AG10803 (cell line): Measurements from ENCODE around the gene EGR2.

Source experiments
- DNase-seq: peaks from one replicate; pipeline ENCODE4 v3.0.0; 2010; ENCODE audit warnings: low read depth
- H3K4me3 ChIP-seq: 2 replicates; pipeline ENCODE4 v1.5.1; 2011; ENCODE audit warnings: mild to moderate bottlenecking, low read length, control low read depth
- TF ChIP-seq, protein P1 (sequence below): conservative IDR thresholded peaks from 2 replicates; pipeline ENCODE4 v1.5.1; 2011; ENCODE audit warnings: mild to moderate bottlenecking, low read length, control low read depth, inconsistent platforms

The EGR2 gene

DNA sequence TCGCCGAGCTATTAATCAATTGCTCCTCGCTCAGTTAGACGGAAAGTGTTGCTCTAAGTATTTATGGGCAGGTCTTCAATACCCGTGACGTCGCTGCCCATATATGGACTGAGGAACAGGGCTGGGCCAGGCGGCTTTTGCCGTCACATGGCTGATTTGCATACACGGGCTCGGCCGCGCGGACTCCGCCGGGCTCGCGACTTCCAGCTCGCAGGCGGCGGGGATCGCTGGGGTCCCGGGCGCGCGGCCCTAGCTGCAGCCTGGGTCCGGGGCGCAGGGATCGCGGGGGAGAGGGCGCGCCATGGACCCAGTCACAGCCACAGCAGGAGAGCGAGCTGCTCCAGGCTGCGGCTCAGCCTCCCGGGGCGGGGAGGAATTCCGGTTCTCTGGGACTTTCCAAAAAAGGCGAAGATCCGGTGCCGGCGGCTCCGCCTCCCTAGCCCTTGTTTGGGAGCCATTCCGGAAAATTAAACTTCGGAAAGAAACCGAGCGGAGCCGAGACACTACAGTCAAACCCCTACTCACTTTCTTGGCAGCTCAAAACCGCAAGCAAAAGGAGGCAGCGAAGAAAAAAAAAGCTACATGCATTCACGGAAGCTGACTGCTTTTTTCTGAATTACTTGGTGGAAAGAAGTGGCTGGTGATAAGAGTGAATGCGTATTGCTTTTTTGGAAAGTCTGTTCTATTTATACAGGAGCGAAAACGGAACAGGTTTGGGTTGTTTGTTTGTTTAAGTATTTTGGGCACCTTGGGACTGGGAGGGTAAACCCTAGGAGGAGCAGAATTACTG is at the start of gene EGR2:
TSS of gene EGR2 (minus strand) at position 36 of the 790 bp plus-strand sequence. CDS start 337 bp downstream, outside the sequence.
- TF ChIP-seq, protein P1, sequence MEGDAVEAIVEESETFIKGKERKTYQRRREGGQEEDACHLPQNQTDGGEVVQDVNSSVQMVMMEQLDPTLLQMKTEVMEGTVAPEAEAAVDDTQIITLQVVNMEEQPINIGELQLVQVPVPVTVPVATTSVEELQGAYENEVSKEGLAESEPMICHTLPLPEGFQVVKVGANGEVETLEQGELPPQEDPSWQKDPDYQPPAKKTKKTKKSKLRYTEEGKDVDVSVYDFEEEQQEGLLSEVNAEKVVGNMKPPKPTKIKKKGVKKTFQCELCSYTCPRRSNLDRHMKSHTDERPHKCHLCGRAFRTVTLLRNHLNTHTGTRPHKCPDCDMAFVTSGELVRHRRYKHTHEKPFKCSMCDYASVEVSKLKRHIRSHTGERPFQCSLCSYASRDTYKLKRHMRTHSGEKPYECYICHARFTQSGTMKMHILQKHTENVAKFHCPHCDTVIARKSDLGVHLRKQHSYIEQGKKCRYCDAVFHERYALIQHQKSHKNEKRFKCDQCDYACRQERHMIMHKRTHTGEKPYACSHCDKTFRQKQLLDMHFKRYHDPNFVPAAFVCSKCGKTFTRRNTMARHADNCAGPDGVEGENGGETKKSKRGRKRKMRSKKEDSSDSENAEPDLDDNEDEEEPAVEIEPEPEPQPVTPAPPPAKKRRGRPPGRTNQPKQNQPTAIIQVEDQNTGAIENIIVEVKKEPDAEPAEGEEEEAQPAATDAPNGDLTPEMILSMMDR: no peak
- peak; percentile 93 for DNase-seq
- H3K4me3 ChIP-seq: peak within 1 kb of the TSS; percentile 78

DNA sequence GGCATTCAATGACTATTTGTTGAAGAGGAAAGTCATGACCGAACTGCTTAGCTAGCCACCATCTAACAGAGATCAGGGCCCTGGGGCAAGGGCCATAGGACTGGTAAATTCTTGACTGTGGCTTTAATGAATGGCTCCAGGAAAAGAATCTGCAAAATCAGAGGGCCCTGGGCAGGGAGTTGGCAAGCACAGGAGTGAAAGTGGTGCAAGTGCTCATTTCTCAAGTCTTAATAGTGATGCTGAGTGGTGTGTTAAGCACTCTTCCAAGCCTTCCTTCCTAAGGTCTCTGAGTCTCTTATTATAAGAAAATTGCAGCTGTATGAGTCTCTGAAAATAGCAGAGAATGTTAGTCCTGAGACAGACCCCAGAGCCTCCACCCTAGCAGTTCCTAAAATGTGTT is 46.3 kb upstream of the EGR2 start:
- DNase-seq: no peak
- TF ChIP-seq, protein P1: no peak

DNA sequence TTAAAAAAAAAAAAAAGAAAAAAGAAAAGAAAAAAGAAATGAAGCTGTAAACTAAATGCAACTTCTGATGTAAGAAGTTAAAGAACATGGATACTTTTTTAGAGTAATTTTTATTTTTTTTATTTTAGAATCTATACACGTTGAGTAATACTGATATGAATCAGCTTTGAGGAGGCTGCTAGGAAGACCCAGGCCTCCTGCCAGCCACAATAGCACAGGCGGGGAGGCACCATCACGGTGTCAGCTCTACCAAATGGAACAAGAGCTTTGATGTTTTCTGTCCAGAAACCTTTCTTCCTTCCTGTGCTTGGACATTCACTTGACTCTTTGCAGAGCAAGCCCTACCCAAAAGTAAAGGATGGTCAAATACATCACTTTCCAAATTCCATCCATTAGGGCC is 45.3 kb upstream of the EGR2 start:
- TF ChIP-seq, protein P1: no peak
- no peak for DNase-seq
- H3K4me3 ChIP-seq: no peak overlapping the region

More for the DNA sequence above, 46.3 kb upstream of the EGR2 start:
- no peak overlapping the region for H3K4me3 ChIP-seq

DNA sequence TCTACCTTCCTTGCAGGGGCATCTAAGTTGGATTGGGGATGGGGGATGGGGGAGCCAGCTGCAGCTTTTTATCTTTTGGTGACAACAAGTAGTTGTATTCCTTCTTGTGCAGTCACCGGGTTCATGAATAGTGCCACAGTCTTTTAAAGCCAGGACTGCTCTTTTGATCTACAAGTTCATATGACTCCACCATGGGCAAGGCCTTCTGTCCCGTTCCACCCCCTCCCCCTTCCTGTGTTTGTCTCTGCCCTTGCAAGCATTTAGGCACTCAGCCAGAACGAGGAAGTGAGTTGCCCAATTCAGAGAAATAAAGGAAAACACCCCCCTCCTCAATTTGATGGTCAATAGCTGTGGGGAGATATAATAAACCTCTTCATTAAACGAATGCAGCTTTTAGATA is 44.8 kb upstream of the EGR2 start:
- TF ChIP-seq, protein P1: no peak
- H3K4me3 ChIP-seq: no peak overlapping the region
- no peak for DNase-seq

DNA sequence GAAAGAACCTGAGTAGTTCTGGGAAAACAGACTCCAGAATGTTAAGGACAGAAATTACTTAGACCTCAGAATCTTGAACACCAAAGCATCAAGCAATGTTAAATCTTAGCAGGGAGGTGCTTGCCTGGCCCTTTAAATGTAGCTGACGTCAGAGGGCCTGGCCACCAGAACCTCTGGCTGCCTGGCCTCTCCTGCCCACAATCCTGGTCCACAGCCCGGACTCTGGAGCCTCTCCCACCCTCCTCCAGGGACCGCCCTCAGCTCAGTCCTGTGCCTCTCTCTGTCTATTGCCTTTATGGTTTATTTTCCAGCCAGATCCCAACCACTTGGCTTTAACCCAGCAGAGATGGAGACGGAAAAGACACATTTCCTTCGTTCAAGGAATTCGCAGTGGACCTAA is 42.2 kb upstream of the EGR2 start:
- TF ChIP-seq, protein P1: no peak
- DNase-seq: peak; percentile 37
- H3K4me3 ChIP-seq: no peak overlapping the region

DNA sequence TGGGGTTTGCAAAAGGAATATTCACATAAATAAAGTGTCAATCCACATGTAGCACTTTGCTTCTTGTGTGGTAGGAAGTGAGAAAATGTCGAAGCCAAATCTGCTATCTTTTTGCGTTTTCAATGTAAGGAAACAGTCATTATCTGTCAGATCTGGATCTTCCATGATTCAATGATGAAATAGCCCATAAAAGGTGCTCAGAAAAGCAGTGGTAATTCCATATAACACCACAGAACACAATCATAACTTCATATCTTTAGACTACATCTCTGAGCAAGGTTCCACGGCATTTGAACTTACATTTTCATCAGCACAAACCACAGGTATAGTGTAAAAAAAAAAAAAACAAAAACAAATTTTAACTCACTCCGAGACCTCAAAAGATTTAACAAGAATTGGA is 39.9 kb upstream of the EGR2 start:
- DNase-seq: no peak
- TF ChIP-seq, protein P1: no peak
- no peak overlapping the region for H3K4me3 ChIP-seq

DNA sequence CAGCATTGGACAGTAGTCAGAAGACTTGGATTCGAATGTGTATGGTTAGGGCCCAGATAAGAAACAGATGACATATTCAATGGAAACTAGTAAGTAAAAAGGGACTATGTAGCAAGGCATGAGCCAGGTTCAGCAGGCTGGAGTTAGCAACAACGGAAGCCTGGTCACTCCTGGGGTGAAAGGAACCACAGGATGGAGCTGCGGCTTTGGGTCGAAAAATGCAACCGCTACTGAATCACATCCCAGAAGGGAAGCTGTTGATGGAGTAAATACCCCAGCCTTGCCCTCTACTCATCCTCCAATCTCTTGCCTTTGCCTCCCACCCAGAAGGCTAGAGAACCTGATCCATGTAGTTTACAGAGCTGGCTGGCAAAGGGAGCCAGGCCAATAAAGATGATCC is 37.5 kb upstream of the EGR2 start:
- no peak for DNase-seq
- TF ChIP-seq, protein P1: no peak
- no peak overlapping the region for H3K4me3 ChIP-seq
